HG03039 (cell line): ENCODE measurements around the gene BTN2A1.
A peak's percentile ranks its signal among the peaks of the same experiment; 100 is the strongest.
"Not testable (repeated sequence)": the region's sequence is repeated elsewhere in the genome, so short reads cannot be mapped to it uniquely, and the experiment has no call there.

Experiments used
- ATAC-seq: cut with Tn5 transposase; IDR thresholded peaks from one replicate; pipeline ENCODE4 v1.9.1; 2021; ENCODE audit warnings: mild to moderate bottlenecking, moderate library complexity; ENCODE audit not compliant: unreplicated experiment

BTN2A1 gene

GRCh38 chr6:26432627-26433201 lies 25.0 kb upstream of the BTN2A1 start:
- no peak for ATAC-seq

GRCh38 chr6:26433680-26434079 lies 24.1 kb upstream of the BTN2A1 start:
- ATAC-seq: not testable (repeated sequence)

DNA sequence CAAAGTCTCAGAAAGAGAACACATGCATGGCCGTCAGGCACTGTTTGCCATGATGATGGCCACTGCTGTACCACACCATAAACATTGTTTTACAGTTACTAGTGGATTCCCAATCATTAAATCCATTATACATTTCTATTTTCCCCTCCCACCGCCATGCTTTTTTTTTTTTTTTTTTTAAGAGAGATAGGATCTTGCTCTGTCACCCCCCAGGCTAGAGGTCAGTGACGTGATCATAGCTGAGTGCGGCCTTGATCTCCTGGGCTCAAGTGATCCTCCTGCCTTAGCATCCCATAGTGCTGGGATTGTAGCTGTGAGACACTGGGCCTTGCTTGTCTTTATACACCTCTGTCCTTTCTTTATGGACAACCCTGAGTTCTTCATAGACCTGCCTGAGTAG lies 21.7 kb upstream of the BTN2A1 start:
- no peak for ATAC-seq

DNA sequence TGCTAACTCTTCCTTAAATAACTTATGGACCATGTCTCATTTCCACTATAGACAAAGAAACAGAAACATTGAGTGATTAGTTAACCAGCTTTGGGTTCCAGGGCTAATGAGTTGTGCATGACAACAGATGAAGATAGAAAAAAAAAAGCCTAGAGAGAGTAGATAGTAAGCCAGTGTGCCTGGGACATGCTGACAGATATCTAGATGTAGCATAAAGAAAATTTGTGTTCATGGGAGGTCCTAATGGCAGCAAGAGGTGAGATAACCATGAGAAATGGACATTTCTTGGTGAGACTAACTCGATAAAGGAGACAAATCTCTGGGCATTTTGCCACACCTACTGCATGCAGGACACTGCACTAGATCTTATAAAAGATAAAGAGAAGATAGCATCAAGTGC lies 20.2 kb upstream of the BTN2A1 start:
- ATAC-seq: no peak

- no peak for ATAC-seq
These were observed 19.8 kb upstream of the BTN2A1 start for GRCh38 chr6:26438000-26438399.

GRCh38 chr6:26439151-26440125 lies 18.3 kb upstream of the BTN2A1 start:
- no peak for ATAC-seq

- no peak for ATAC-seq
These were observed 16.8 kb upstream of the BTN2A1 start for GRCh38 chr6:26440977-26441358.

DNA sequence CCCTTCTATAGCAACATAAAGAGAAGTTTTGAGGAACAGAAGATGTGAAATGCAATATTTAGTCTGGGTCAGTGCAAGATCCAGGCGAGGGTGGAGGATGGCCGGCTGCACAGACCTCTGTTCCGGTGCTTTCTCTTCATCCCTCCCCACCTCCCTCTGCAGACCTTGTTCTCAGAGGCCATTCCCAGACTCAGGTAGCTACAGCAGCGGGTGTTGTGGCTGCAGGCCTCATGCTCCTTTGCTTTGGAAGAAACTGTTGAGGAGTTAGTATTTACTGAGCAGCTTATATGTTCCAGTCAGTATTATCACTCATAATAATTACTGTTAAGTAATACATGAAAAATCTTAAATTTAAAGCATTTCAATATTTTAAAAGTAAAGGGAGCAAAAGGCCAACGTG lies 15.8 kb upstream of the BTN2A1 start:
- ATAC-seq: no peak

GRCh38 chr6:26445934-26446667 lies 11.7 kb upstream of the BTN2A1 start:
- ATAC-seq: peak; percentile 72

DNA sequence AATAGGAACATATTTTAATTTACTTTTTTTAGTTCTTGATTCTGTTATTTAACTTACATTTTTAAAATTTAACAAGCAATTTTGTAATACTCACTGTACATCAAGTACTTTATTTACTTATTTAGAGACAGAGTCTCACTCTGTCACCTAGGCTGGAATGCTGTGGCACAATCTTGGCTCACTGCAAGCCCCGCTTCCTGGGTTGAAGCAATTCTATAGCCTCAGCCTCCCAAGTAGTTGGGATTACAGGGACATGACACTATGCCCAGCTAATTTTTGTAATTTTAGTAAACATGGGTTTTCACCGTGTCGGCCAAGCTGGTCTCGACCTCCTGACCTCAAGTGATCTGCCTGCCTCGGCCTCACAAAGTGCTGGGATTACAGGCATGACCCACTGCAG lies 10.5 kb upstream of the BTN2A1 start:
- ATAC-seq: no peak

DNA sequence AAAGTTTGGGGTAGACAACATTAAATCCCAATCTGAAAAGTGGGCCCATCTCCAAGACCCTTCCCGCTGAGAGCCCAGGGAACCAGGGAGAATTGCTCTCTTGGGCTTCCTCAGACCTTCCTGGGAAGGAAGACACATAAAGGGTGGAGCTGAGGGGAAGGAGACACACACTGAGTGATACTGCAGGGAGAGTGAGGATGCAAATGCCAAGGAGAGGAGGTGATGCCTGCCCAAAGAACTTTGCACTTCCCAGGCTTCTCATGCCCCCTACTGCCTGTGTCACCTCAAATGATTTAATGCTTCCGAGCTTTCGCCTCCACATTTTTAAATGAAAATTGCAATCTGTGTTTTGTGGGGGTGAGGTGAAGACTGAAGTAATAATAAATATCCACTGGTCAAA lies 7.5 kb upstream of the BTN2A1 start:
- ATAC-seq: no peak

GRCh38 chr6:26452631-26453235 lies 5.0 kb upstream of the BTN2A1 start:
- no peak for ATAC-seq

- no peak for ATAC-seq
These were observed 3.1 kb upstream of the BTN2A1 start for GRCh38 chr6:26454631-26455030.

- no peak for ATAC-seq
These were observed 2.3 kb upstream of the BTN2A1 start for GRCh38 chr6:26455357-26455970.

- peak; percentile 7 for ATAC-seq
These were observed 420 bp upstream of the BTN2A1 start for GRCh38 chr6:26457264-26457805.

DNA sequence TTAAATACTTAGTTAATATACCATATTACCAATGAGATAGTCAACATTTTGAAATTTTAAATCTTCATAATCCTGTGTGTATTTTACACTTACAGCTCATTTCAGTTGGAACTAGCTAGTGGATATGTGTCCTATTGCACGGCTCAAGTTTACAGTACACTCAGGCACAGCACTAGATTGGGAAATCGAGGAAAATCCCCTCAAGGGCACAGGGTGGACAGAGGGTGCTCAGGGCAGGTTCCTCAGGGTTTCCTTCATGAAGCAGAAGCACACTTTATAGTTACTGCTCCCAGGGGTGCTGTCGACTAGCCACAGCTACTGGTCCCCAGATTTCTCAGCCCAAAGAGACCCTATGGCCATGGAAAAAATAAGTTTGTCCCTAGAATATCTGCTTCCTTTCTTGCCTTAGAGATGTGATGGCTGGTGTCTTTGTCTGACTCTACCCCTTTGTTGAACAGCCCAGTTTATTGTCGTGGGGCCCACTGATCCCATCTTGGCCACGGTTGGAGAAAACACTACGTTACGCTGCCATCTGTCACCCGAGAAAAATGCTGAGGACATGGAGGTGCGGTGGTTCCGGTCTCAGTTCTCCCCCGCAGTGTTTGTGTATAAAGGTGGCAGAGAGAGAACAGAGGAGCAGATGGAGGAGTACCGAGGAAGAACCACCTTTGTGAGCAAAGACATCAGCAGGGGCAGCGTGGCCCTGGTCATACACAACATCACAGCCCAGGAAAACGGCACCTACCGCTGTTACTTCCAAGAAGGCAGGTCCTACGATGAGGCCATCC lies 1.5 kb downstream of the BTN2A1 start:
- no peak for ATAC-seq

GRCh38 chr6:26461353-26461752 lies 3.6 kb downstream of the BTN2A1 start:
- ATAC-seq: not testable (repeated sequence)

GRCh38 chr6:26464014-26464413 lies 6.3 kb downstream of the BTN2A1 start:
- ATAC-seq: no peak

DNA sequence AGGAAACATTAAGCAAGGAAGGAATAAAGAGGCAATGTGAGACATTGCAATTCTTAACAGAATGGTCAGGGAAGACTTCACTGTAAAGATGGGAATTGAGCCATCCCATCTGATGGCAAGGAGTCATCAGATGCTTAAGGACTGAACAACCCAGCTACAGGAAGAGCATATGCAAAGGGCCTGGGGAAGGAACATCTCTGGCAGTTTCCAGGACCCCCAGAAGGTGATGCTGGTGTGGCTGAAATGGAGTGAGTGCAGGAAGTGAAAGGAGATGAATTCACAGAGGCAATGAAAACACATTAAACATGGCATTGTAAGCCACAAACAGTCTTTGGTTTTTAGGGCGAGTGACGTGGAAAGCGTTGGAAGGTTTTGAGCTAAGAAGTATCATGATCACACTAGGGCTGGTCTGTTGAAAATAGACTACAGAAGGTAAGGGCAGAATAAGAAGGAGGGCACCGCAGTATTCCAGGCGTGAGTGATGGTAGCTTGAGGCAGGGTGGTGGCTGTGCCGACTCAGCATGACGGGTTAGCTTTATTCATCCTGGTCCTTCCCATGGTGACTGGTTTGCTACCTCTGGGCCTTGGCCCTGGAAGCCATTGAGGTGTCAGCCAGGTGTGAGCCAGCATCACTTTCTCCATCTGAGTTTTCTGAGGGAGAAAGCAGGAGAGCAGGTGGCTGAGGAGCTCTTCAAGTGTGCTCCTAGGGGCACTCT lies 6.8 kb downstream of the BTN2A1 start:
- no peak for ATAC-seq
